HL-60 (cell line): ENCODE measurements around the gene PPP1R1B.

Experiments used
- DNase-seq, 2 experiments: peaks; one replicate each; pipeline ENCODE4 v3.0.0-alpha.2; 2010 to 2020; ENCODE audit warnings: low read depth in 1 of 2, low spot score in 1 of 2
- H3K27ac ChIP-seq: fragments of 250-450 bp; sonication (Bioruptor Pico); replicated peaks from 2 replicates; pipeline ENCODE4 v1.5.1; 2020; ENCODE audit warnings: mild to moderate bottlenecking, moderate library complexity
- H3K27me3 ChIP-seq: fragments of 250-450 bp; sonication (Bioruptor Pico); 2 replicates; pipeline ENCODE4 v1.5.1; 2021; ENCODE audit warnings: mild to moderate bottlenecking, moderate library complexity; ENCODE audit not compliant: insufficient read depth, poor library complexity, severe bottlenecking
- H3K4me3 ChIP-seq: replicated peaks from 2 replicates; pipeline ENCODE4 v1.5.1; 2011; ENCODE audit warnings: mild to moderate bottlenecking, control low read depth, low read length; ENCODE audit not compliant: insufficient read depth
- GABPA ChIP-seq: IDR thresholded peaks from 2 replicates; pipeline ENCODE4 v1.6.1; 2012; ENCODE audit warnings: low read depth
- POLR2AphosphoS5 ChIP-seq: IDR thresholded peaks from 2 replicates; pipeline ENCODE4 v1.6.1; 2012; ENCODE audit warnings: low read depth
- SPI1 ChIP-seq: IDR thresholded peaks from 2 replicates; pipeline ENCODE4 v1.6.1; 2012; ENCODE audit warnings: low read depth, mild to moderate bottlenecking, borderline replicate concordance
- TF ChIP-seq, protein P1 (sequence below): IDR thresholded peaks from one replicate; pipeline ENCODE4 v1.5.1; 2011; ENCODE audit warnings: low read length, control low read depth, inconsistent platforms; ENCODE audit not compliant: insufficient read depth
- TF ChIP-seq, protein P2 (sequence below): IDR thresholded peaks from 2 replicates; pipeline ENCODE4 v1.6.1; 2012; ENCODE audit warnings: low read depth; ENCODE audit not compliant: insufficient replicate concordance

PPP1R1B gene

DNA sequence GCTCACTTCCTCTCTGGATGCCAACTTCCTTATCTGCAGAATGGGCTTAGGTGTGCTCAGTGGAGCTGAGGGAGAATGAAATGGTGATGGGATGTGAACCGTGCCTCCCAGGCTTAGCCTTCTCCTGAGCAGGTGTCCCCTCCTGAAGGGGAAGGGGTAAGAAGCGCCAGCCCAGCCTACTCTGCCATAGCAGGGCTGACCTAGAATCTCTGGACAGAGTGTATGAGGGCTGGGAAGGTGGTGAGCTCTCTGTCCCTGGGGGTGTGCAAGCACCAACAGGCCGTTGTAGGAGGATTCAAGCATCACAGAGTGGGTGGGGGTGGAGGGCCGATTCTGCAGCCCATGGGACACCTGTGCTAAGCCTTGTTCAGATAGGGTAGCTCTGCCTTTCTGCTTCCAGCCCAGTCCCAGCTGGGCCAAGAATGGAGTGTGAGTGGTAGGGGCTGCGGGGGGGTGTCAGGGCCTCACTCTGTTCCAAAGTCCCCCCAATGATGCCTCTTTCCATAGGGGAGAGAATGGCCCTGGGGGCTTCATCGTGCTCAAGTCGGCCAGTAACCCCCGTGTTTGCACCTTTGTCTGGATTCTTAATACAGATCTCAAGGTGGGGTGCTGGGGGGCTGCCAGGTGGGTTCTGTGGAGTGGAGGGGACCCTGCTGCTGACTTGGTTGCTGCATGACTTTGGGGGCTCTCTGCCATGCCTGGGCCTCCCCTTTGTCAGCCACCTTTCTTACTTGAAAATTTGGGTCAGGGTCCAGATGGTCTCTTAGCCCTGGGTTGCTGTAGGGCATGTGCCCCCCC lies 35.2 kb downstream of the PPP1R1B start:
- H3K27ac ChIP-seq = no peak overlapping the region
- peaks cover 11% of the 10 kb centered on the region for H3K27me3 ChIP-seq
- no peak for DNase-seq
- TF ChIP-seq SPI1 = peak; percentile 74; the same call in 1 of the 2 replicates
- no peak for TF ChIP-seq POLR2AphosphoS5
- TF ChIP-seq, protein P1, sequence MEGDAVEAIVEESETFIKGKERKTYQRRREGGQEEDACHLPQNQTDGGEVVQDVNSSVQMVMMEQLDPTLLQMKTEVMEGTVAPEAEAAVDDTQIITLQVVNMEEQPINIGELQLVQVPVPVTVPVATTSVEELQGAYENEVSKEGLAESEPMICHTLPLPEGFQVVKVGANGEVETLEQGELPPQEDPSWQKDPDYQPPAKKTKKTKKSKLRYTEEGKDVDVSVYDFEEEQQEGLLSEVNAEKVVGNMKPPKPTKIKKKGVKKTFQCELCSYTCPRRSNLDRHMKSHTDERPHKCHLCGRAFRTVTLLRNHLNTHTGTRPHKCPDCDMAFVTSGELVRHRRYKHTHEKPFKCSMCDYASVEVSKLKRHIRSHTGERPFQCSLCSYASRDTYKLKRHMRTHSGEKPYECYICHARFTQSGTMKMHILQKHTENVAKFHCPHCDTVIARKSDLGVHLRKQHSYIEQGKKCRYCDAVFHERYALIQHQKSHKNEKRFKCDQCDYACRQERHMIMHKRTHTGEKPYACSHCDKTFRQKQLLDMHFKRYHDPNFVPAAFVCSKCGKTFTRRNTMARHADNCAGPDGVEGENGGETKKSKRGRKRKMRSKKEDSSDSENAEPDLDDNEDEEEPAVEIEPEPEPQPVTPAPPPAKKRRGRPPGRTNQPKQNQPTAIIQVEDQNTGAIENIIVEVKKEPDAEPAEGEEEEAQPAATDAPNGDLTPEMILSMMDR = no peak
- TF ChIP-seq GABPA = no peak
- TF ChIP-seq, protein P2, sequence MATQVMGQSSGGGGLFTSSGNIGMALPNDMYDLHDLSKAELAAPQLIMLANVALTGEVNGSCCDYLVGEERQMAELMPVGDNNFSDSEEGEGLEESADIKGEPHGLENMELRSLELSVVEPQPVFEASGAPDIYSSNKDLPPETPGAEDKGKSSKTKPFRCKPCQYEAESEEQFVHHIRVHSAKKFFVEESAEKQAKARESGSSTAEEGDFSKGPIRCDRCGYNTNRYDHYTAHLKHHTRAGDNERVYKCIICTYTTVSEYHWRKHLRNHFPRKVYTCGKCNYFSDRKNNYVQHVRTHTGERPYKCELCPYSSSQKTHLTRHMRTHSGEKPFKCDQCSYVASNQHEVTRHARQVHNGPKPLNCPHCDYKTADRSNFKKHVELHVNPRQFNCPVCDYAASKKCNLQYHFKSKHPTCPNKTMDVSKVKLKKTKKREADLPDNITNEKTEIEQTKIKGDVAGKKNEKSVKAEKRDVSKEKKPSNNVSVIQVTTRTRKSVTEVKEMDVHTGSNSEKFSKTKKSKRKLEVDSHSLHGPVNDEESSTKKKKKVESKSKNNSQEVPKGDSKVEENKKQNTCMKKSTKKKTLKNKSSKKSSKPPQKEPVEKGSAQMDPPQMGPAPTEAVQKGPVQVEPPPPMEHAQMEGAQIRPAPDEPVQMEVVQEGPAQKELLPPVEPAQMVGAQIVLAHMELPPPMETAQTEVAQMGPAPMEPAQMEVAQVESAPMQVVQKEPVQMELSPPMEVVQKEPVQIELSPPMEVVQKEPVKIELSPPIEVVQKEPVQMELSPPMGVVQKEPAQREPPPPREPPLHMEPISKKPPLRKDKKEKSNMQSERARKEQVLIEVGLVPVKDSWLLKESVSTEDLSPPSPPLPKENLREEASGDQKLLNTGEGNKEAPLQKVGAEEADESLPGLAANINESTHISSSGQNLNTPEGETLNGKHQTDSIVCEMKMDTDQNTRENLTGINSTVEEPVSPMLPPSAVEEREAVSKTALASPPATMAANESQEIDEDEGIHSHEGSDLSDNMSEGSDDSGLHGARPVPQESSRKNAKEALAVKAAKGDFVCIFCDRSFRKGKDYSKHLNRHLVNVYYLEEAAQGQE = no peak
- no peak overlapping the region for H3K4me3 ChIP-seq

DNA sequence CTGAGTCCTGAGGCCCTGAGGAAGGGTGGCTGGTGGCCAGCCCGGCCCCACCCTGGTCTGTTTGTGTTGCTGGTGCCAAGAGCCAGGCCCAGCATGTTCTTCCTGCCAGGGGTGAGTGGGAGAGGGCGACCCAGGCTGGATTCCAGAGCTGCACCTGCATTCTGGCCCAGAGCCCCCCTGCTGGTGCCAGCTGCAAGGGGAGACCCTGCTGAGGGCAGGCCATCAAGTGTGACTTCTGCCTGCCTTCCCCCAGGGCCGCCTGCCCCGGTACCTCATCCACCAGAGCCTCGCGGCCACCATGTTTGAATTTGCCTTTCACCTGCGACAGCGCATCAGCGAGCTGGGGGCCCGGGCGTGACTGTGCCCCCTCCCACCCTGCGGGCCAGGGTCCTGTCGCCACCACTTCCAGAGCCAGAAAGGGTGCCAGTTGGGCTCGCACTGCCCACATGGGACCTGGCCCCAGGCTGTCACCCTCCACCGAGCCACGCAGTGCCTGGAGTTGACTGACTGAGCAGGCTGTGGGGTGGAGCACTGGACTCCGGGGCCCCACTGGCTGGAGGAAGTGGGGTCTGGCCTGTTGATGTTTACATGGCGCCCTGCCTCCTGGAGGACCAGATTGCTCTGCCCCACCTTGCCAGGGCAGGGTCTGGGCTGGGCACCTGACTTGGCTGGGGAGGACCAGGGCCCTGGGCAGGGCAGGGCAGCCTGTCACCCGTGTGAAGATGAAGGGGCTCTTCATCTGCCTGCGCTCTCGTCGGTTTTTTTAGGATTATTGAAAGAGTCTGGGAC lies 36.0 kb downstream of the PPP1R1B start:
- no peak overlapping the region for H3K4me3 ChIP-seq
- H3K27me3 ChIP-seq = peaks cover 20% of the 10 kb centered on the region
- no peak overlapping the region for H3K27ac ChIP-seq
- TF ChIP-seq GABPA = no peak
- no peak for TF ChIP-seq POLR2AphosphoS5
- DNase-seq = no peak

DNA sequence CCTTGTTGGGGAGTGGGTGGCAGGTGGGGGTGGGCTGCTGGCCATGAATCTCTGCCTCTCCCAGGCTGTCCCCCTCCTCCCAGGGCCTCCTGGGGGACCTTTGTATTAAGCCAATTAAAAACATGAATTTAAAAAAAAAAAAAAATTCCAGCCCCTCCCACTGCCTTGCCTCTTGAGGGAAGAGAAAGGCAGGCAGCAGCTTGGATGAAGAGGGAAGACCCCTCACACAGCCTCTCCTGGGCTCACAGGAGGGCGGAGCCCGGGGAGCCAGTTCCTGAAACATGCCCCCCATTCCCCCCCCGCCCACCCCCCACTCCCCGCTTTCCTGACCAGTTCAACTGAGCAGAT lies 36.6 kb downstream of the PPP1R1B start:
- DNase-seq = no peak
- peaks cover 20% of the 10 kb centered on the region for H3K27me3 ChIP-seq
- H3K27ac ChIP-seq = no peak overlapping the region
- TF ChIP-seq, protein P1 = no peak
- no peak overlapping the region for H3K4me3 ChIP-seq

DNA sequence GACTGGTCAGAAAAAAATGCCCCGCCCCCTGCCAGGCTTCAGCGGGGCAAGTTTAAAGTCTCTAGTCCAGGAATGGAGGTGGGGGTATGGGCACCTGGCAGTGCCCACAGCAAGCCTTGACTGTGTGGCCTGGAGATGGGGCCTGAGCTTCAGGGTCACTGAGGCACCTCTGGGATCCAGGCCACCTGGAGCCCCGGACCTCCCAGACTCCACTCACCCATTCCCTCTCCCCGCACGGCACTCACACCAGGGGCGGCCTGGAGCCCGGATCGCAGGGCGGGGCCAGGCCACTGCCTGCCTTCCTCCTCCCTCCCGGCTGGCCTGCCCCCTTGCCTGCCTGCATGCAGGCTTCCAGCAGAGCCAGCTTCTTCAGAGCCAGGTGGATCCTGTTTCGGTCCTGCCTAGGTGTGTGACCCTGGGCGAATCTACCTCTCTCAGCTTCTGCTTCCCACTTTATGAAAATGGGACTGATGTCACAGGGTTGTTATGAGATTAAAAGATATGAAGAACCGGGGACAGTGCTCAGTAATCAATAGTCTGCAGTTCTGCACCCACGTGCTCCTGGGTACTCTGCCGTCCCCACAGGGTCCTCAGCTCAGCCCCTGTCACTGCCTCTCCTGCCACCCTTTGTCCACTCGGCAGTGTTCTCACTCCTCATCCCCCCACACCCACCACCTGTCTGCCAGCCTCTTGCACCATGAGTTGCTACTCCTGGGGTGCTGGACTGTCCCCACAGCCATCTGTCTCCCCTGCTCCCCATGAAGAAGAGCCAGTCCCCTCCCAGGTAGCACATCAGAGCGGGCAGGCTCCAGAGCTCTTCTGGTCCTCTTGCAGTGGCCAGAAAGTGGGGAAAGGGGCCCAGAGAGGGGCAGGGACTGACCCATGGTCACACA lies 37.2 kb downstream of the PPP1R1B start:
- H3K4me3 ChIP-seq = no peak overlapping the region
- H3K27ac ChIP-seq = no peak overlapping the region
- DNase-seq = no peak
- TF ChIP-seq, protein P1 = no peak
- TF ChIP-seq POLR2AphosphoS5 (no peak), GABPA (no peak), SPI1 (no peak)
- TF ChIP-seq, protein P2 = no peak
- peaks cover 25% of the 10 kb centered on the region for H3K27me3 ChIP-seq
